ENCODE data around the gene CMC2.

Gene CMC2

GRCh38 chr16:81001330-81001729 lies 5.4 kb downstream of the CMC2 start:
- DNase-seq (ENCODE audit: low read depth), result no peak

GRCh38 chr16:81000873-81001272 lies 5.8 kb downstream of the CMC2 start:
- no peak for DNase-seq (ENCODE audit: low read depth)

GRCh38 chr16:80997964-80998620 lies 8.6 kb downstream of the CMC2 start:
- no peak for DNase-seq (ENCODE audit: low read depth)

- no peak for DNase-seq (ENCODE audit: low read depth)
Measured at GRCh38 chr16:80997139-80997798, 9.4 kb downstream of the CMC2 start.

GRCh38 chr16:80996688-80997138 lies 10.0 kb downstream of the CMC2 start:
- DNase-seq (ENCODE audit: low read depth), result no peak

GRCh38 chr16:80994451-80994850 lies 12.2 kb downstream of the CMC2 start:
- DNase-seq (ENCODE audit: low read depth), result no peak

GRCh38 chr16:80993834-80994233 lies 12.9 kb downstream of the CMC2 start:
- no peak for DNase-seq (ENCODE audit: low read depth)

- no peak for DNase-seq (ENCODE audit: low read depth)
Measured at GRCh38 chr16:80993307-80993706, 13.4 kb downstream of the CMC2 start.

GRCh38 chr16:80992676-80993293 lies 13.9 kb downstream of the CMC2 start:
- DNase-seq (ENCODE audit: low read depth), result no peak

GRCh38 chr16:80991792-80992430 lies 14.8 kb downstream of the CMC2 start:
- DNase-seq (ENCODE audit: low read depth), result no peak

GRCh38 chr16:80990978-80991377 lies 15.7 kb downstream of the CMC2 start:
- DNase-seq (ENCODE audit: low read depth), result no peak

- DNase-seq (ENCODE audit: low read depth), result no peak
Measured at GRCh38 chr16:80990577-80990976, 16.1 kb downstream of the CMC2 start.

GRCh38 chr16:80989801-80990200 lies 16.9 kb downstream of the CMC2 start:
- no peak for DNase-seq (ENCODE audit: low read depth)

GRCh38 chr16:80988756-80989155 lies 17.9 kb downstream of the CMC2 start:
- no peak for DNase-seq (ENCODE audit: low read depth)

GRCh38 chr16:80986557-80986956 lies 20.1 kb downstream of the CMC2 start:
- no peak for DNase-seq (ENCODE audit: low read depth)

- no peak for DNase-seq (ENCODE audit: low read depth)
Measured at GRCh38 chr16:80985611-80986010, 21.1 kb downstream of the CMC2 start.

GRCh38 chr16:80984124-80984892 lies 22.4 kb downstream of the CMC2 start:
- no peak for DNase-seq (ENCODE audit: low read depth)

- DNase-seq (ENCODE audit: low read depth), result no peak
Measured at GRCh38 chr16:80982646-80983045, 24.0 kb downstream of the CMC2 start.

GRCh38 chr16:80981103-80981502 lies 25.6 kb downstream of the CMC2 start:
- no peak for DNase-seq (ENCODE audit: low read depth)

GRCh38 chr16:80976946-80977345 lies 29.7 kb downstream of the CMC2 start:
- DNase-seq (ENCODE audit: low read depth), result no peak

- DNase-seq (ENCODE audit: low read depth), result no peak
Measured at GRCh38 chr16:80974649-80975376, 31.9 kb downstream of the CMC2 start.
